Uterine smooth muscle cell (primary cell): ENCODE results near the gene GAL. TPM values are rescaled to one million over a fixed set of nuclear protein-coding genes. Genes with fewer than 3 reads are reported as not detected.

Source experiments
- total RNA-seq: library from RNA; depleted of rRNA; stranded (reverse); fragments of >200 nt; gene quantifications from 2 replicates; pipeline ENCODE4 v1.2.3, GENCODE V29; 2014

Gene GAL
- total RNA-seq, result 0.62 and 3.3 TPM in 2 replicates

GRCh38 chr11:68684385-68685356 lies at the start of gene GAL:
Gene GAL (plus strand): TSS chr11:68684544. CDS start chr11:68684924, 380 bp downstream.

Other genes starting within 250 kb of the GAL start
- 120 and 138 TPM in 2 replicates for gene PPP6R3, start 223.8 kb upstream of the GAL start, total RNA-seq
- gene TESMIN, start 67.0 kb downstream of the GAL start, total RNA-seq, result 0.87 and 1.7 TPM in 2 replicates
- 30.4 and 33.5 TPM in 2 replicates for gene CPT1A, start 157.4 kb downstream of the GAL start, total RNA-seq
- gene MRPL21, start 219.3 kb downstream of the GAL start, total RNA-seq, result 50.6 and 89.2 TPM in 2 replicates
- gene IGHMBP2, start 219.3 kb downstream of the GAL start, total RNA-seq, result 12.5 and 12.6 TPM in 2 replicates